8988T (cell line): ENCODE measurements around the gene TCHP.
"Not testable (repeated sequence)": the region's sequence is repeated elsewhere in the genome, so short reads cannot be mapped to it uniquely, and the experiment has no call there.

Source experiments
- DNase-seq: peaks from one replicate; pipeline ENCODE4 v3.0.0; 2011

Gene TCHP

DNA sequence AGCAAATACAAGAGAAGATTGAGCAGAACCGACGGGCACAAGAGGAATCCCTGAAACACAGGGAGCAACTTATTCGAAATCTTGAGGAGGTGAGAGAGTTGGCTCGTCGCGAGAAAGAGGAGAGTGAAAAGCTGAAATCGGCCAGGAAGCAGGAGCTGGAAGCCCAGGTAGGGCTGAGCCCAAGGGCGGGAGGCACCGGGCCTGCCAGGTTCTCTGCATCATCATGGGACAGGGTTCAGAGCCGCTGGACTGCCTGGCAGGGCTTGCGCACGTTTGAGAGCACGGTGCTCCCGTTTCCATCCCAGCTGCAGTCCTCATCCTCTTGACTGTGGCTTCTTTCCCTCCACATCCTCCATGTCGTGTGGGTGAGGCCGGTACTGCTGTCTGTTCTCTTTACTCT, 14.4 kb downstream of the TCHP start:
- no peak for DNase-seq

- DNase-seq, result no peak
Observed at GRCh38 chr12:109915171-109916040, 15.3 kb downstream of the TCHP start.

GRCh38 chr12:109916045-109916444, 16.0 kb downstream of the TCHP start:
- DNase-seq, result no peak

DNA sequence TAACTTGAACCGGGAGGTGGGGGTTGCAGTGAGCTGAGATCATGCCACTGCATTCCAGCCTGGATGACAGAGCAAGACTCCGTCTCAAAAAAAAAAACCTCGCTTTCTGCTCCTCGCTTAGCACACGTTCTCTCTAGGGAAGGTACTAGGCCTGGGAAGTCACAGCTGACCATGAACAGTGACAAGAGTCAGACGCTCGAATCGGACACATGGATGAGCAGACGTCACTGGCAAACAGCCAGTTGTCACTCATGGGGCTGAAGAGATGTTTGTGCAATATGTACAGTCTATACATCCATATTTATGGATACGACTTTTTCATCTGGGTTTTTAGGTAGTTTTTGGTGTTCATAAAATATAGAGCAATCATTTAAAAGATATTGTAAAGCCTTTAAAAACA, 19.4 kb downstream of the TCHP start:
- no peak for DNase-seq

DNA sequence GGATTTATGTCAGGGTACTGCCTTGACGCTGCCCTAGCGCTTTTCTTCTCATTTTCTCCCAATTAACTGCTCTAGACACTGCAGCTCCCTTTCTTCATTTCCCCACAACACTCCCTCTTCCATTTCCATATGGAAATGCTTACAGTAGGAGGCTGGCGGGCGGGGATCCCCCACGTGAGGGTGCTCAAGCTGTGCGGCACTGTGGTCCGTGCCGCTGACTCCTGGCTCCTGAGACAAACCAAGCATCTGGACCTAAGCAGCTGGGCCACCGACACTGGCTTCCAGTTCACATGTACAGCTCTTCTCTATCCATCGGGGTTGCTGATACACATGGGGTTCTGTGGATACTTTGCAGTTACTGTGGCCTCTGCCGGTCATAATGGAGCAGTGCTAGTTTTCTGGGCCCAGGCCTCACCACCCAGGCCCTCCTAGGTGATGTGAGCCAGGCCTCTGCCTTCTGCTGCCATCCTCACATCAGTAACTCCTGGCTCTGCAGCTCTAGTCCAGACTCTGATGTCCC, 20.2 kb downstream of the TCHP start:
- no peak for DNase-seq

DNA sequence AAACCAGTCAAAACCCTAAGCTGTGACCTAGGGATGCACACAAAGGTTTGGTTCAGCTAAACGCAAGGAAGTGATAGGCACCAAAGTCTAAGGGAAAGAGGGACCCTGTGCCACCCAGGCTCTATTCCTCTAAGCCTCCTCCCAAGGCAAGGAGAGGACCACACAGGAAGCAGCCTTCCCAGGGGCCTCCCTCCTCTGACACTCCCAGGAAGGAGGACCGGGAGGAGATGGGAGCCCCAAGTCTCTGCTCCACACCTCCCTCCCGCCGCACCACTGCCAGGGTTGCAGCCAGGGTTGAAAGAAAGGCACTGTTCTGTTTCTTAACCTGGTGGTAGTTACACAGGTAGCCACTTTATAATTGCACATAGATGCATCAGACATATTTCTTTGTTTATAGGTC, 21.9 kb downstream of the TCHP start:
- no peak for DNase-seq

DNA sequence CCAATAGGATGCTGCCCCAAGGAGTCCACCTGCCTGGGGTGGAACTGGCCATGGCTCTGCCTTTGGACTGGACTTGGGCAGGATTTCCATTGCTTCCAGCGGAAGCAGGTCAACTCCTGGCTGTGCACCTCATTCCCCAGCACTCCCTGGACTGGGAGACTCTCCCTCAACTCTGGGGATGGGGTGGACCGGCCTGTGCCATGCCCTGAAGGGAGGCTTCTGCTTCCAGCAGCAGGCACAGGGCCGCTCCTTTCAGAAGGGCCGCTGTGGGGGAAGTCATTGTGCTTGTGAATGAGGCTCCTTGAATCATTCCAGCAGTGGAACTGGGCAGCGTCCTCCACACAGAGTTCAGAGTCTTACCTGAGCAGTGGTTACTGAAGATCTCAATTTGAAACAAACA, 23.0 kb downstream of the TCHP start:
- no peak for DNase-seq

DNA sequence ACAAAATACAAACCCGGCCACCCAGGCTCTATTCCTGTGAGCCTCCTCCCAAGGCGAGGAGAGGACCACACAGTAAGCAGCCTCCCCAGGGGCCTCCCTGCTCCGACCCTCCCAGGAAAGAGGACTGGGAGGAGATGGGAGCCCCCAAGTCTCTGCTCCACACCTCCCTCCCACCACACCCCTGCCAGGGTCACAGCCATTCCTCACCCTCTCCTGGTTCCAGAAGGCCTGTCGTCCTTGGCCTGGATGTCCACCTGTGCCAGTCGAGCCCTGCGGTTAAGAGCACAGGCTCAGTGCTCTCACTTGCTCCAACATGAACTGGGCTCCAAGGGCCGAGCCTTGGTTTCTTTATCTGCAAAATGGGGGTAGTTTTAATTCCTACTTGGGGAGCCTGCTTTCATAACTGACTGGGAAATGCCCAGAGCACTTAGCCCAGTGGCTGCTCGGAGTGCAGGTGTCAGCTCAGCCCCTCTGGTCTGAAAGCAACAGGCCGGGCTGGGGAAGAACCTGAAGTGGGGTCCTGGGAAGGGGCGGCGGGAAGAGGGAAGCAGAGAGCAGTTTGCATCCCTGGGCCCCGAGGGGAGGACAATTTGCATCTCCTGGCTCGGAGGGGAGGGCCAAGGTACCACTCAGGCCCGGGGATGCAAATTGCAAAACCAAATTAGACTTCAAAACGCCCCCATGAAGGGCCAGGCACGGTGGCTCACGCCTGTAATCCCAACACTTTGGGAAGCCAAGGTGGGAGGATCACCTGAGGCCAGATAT, 23.6 kb downstream of the TCHP start:
- no peak for DNase-seq

DNA sequence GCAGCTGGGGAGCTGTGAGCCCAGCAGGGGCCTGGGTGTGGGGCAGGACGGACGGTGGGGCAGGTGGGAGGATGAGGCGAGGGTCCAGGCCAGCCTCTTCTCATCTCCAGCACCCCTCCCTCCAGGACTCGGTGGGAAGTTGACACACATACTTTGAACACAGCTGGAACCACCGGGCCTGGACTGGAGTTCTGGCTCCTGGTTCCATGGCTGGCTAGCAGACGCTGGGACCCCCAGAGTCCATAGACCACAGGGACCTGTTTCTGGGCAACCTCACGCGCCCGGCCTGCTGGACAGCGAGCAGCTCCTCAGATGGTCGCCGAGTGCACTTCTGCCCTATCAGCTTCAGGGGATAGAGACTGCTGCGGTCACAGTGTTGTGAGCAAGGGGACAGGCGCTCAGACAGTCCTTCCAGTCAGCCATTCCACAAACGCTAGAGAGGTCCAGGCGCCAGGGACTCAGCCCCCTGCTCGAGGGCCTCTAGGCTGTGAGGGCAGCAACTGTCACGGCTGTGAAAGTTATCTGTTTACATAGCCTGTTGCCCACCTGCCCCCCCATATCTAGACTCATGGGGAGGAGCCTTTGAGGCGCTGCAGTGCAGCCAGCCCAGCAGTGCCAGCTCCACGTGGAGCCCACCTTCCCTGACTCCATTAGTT, 25.2 kb downstream of the TCHP start:
- no peak for DNase-seq

GRCh38 chr12:109926016-109926415, 25.9 kb downstream of the TCHP start:
- DNase-seq, result no peak

GRCh38 chr12:109926488-109927210, 26.6 kb downstream of the TCHP start:
- no peak for DNase-seq

DNA sequence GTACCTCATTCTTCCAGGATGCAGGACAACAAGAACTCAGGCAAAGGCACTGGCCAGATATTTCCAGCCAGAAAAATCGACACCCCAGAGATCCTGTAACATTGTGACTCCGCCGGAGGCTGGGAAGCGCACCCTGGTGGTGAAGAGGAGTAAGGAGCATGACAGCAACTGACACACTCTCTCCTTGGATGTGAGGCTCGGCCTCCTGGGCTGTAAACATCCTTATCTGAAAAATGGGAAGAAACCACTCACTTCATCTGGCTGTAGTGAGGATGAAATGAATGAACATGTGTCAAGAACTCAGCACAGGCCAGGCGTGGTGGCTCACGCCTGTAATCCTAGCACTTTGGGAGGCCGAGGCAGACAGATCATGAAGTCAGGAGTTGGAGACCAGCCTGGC, 27.5 kb downstream of the TCHP start:
- peak; percentile 65 for DNase-seq

- DNase-seq, result no peak
Observed at GRCh38 chr12:109928058-109928656, 28.1 kb downstream of the TCHP start.

GRCh38 chr12:109929326-109929725, 29.3 kb downstream of the TCHP start:
- DNase-seq, result not testable (repeated sequence)

- no peak for DNase-seq
Observed at GRCh38 chr12:109930028-109930800, 30.1 kb downstream of the TCHP start.

DNA sequence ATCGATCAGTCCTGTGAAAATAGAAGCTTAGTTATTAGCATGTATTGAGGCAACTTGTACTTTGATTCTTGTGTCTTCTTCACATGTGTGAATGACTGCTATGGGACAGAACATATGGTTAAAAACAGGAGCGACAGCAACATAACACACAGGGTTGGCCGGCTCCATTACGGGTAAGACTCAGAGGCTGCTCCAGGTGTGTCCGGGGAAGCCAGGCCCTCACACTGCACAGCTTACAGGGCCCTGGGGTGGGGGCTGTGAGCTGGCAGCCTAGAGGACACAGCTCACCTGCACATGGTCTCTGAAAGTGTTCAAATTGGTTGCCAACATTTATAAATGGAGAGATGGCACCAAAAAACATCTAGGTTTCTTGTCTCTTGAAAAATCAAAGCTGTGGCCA, 31.1 kb downstream of the TCHP start:
- DNase-seq, result no peak

- no peak for DNase-seq
Observed at GRCh38 chr12:109932878-109933503, 32.9 kb downstream of the TCHP start.

DNA sequence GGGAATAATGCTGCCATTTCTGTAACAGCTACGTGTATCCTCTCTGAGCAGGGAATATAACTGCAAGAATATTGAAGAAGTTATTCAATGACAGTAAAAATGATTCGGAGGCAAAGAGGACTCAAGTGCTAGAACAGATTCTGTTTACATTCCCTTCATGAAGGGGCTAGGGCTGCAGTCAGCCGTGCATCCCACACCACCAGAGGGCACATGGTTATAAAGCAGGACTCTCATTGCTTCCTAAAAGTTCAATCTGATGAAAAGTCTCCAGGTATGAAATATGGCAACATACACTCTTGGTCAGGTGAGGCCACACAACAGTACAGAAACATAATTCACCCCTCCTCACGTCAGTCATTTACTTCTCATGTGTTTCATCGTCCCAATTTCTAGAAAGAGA, 34.0 kb downstream of the TCHP start:
- peak; percentile 51 for DNase-seq

GRCh38 chr12:109937371-109937770, 37.3 kb downstream of the TCHP start:
- DNase-seq, result no peak

DNA sequence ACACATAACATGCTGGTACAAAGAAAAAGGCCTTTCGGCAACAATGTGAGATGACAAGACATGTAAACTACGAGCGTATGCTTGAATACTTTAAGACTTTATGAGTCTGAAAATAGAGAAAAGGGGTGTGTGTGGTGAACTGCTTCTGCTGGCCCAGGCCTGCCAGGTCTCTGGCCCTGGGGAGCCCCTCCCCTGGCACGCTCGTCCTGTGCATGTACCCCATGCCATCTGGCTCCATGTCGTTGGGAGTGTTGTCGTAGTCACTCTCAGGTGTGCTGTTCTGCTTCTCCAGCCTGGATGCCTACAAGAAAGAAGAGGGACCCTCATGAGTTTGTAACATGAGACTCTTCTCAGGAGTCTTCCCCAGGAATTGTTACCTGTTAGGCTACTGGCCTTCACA, 38.9 kb downstream of the TCHP start:
- DNase-seq, result no peak

DNA sequence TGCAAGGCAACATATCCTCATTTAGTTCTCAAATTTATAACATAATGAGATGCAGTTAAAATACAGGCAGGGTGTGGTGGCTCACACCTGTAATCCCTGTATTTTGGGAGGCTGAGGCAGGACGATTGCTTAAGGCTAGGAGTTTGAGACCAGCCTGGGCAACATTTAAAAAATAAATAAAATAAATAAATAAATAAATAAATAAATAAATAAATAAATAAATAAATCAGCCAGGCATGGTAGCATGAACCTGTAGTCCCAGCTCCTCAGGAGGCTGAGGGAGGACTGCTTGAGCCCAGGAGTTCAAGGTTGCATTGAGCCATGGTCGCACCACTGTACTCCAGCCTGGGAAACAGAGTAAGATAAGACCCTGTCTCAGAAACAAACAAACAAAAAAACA, 39.4 kb downstream of the TCHP start:
- DNase-seq, result no peak
